ENCODE data around the gene NRG2.

GRCh38 chr5:139910036-139910435, 133.1 kb downstream of the NRG2 start:
- no peak for TF ChIP-seq CTCF (conservative IDR thresholded peaks at IDR 0.05; ENCODE audit: low read depth, low read length)
- TF ChIP-seq EZH2 (IDR thresholded peaks at IDR 0.05; ENCODE audit: borderline replicate concordance, low read depth, low read length, poor library complexity, severe bottlenecking): no peak
